ENCODE measurements around the gene NME5. TPM values are rescaled to one million over a fixed set of nuclear protein-coding genes. Genes with fewer than 3 reads are reported as not detected.
A peak's percentile ranks its signal among the peaks of the same experiment; 100 is the strongest.

NME5 gene
- total and polyA plus RNA-seq, 9 of the 15 experiments (the other 6 are each of a cell fraction or from before 2014, with no cell fraction given), result not detected

- TF ChIP-seq AFF1 (IDR thresholded peaks at IDR 0.05; ENCODE audit: low read depth in 1 of 2, partially characterized antibody in 2 of 2) (no peak), DACH1 (IDR thresholded peaks at IDR 0.05; ENCODE audit: partially characterized antibody) (no peak), FOXA3 (CRISPR knock-in tag; conservative IDR thresholded peaks at IDR 0.05 in 1 of 2, IDR thresholded peaks at IDR 0.05 in 1 of 2) (no peak), DPF2 (IDR thresholded peaks at IDR 0.05) (peak; percentile 39; the same call in 1 of the 2 replicates), TEAD4 (IDR thresholded peaks at IDR 0.05; ENCODE audit: low read length) (no peak), TEAD4 (CRISPR knock-in tag; IDR thresholded peaks at IDR 0.05; ENCODE audit: borderline replicate concordance) (no peak), ZFP30 (CRISPR knock-in tag; IDR thresholded peaks at IDR 0.05; ENCODE audit: borderline replicate concordance) (no peak), ZNF165 (CRISPR knock-in tag; IDR thresholded peaks at IDR 0.05; ENCODE audit: borderline replicate concordance) (no peak), RNF219 (CRISPR knock-in tag; IDR thresholded peaks at IDR 0.05) (no peak), BACH1 (tag; IDR thresholded peaks at IDR 0.05) (no peak), VEZF1 (CRISPR knock-in tag; IDR thresholded peaks at IDR 0.05) (peak; percentile 20; the same call in 1 of the 2 replicates), SMARCE1 (IDR thresholded peaks at IDR 0.05) (peak; percentile 28; the same call in 1 of the 2 replicates), TEAD2 (tag; IDR thresholded peaks at IDR 0.05) (no peak), RAD21 (CRISPR knock-in tag; conservative IDR thresholded peaks at IDR 0.05 in 1 of 2, IDR thresholded peaks at IDR 0.05 in 1 of 2) (no peak), CEBPZ (IDR thresholded peaks at IDR 0.05; ENCODE audit: borderline replicate concordance, low read depth, low read length) (no peak), CHD1 (IDR thresholded peaks at IDR 0.05; ENCODE audit: low read length) (peak; percentile 89)
Observed at GRCh38 chr5:138177941-138178515, 38.8 kb upstream of the NME5 start (continued).
